ENCODE results near the gene PNPLA3. TPM values are rescaled to one million over a fixed set of nuclear protein-coding genes. Genes with fewer than 3 reads are reported as not detected.

Gene PNPLA3
- total RNA-seq, 1 experiment from 2014 or later = 19.8 TPM

- TF ChIP-seq ARID4B (CRISPR knock-in tag; IDR thresholded peaks at IDR 0.05; ENCODE audit: borderline replicate concordance) = peak; percentile 58; the same call in 1 of the 2 replicates
- TF ChIP-seq FOXK1 (CRISPR knock-in tag; IDR thresholded peaks at IDR 0.05) = no peak
These were observed 32.7 kb upstream of the PNPLA3 start (continued) for GRCh38 chr22:43890901-43891331.

- Mint-ChIP-seq H3K4me3 (peak within 1 kb of the TSS; percentile 74), H3K9me3 (no peaks in the 10 kb centered on the region), H3K27me3 (ENCODE audit: low read depth) (peaks cover 14% of the 10 kb centered on the region), H3K27ac (no peak within 1 kb of the TSS), H3K36me3 (no peaks in the 10 kb centered on the region), H3K4me1 (no peaks in the 10 kb centered on the region)
- peak; percentile 85 for ATAC-seq
- ChIA-PET CTCF (interaction anchor here (0.9 to 14.0 kb wide), 7 partner anchors 8 to 168 kb away, joined by 3 to 162 read pairs (median 3); no protein-coding TSS in a partner anchor), POLR2A (no interaction called here)
- peak; percentile 75 for DNase-seq (ENCODE audit: low spot score)
- TF ChIP-seq ETV6 (CRISPR knock-in tag; IDR thresholded peaks at IDR 0.05) (no peak), ATF1 (CRISPR knock-in tag; IDR thresholded peaks at IDR 0.05) (no peak), MYBL2 (CRISPR knock-in tag; IDR thresholded peaks at IDR 0.05) (no peak), MLX (CRISPR knock-in tag; IDR thresholded peaks at IDR 0.05) (no peak), ZNF671 (CRISPR knock-in tag; IDR thresholded peaks at IDR 0.05) (no peak), SMAD4 (CRISPR knock-in tag; IDR thresholded peaks at IDR 0.05) (no peak), CTCF (IDR thresholded peaks at IDR 0.05) (no peak), E2F5 (CRISPR knock-in tag; IDR thresholded peaks at IDR 0.05) (no peak), MAX (CRISPR knock-in tag; IDR thresholded peaks at IDR 0.05) (peak; percentile 66), MXD4 (CRISPR knock-in tag; IDR thresholded peaks at IDR 0.05; ENCODE audit: borderline replicate concordance) (no peak), ZNF232 (CRISPR knock-in tag; IDR thresholded peaks at IDR 0.05) (no peak), FOXJ3 (CRISPR knock-in tag; IDR thresholded peaks at IDR 0.05; ENCODE audit: borderline replicate concordance) (no peak), ZNF263 (CRISPR knock-in tag; IDR thresholded peaks at IDR 0.05; ENCODE audit: low read depth) (peak; percentile 67; the same call in 1 of the 2 replicates), ZBTB21 (CRISPR knock-in tag; IDR thresholded peaks at IDR 0.05; ENCODE audit: borderline replicate concordance) (no peak; the same call in 1 of the 2 replicates), HMGXB4 (CRISPR knock-in tag; IDR thresholded peaks at IDR 0.05) (no peak), AR (CRISPR knock-in tag; IDR thresholded peaks at IDR 0.05) (no peak), ZNF281 (CRISPR knock-in tag; IDR thresholded peaks at IDR 0.05) (0 out of 2 replicates have a peak, but pooled peaks have one; percentile 9)
These were observed 32.0 kb upstream of the PNPLA3 start, which contains the start of gene PNPLA5 for GRCh38 chr22:43891360-43892182. Gene PNPLA5, minus strand, starts transcription at chr22:43892013. Its CDS starts 133 bp downstream, at chr22:43891880.
